GM18526 (cell line): ENCODE results near the gene SULT1A2.

Experiments used
- POLR2A ChIP-seq: IDR thresholded peaks from 3 replicates; pipeline ENCODE4 v1.6.1; 2011; ENCODE audit not compliant: insufficient read length; ENCODE audit errors: extremely low read depth

Gene SULT1A2

DNA sequence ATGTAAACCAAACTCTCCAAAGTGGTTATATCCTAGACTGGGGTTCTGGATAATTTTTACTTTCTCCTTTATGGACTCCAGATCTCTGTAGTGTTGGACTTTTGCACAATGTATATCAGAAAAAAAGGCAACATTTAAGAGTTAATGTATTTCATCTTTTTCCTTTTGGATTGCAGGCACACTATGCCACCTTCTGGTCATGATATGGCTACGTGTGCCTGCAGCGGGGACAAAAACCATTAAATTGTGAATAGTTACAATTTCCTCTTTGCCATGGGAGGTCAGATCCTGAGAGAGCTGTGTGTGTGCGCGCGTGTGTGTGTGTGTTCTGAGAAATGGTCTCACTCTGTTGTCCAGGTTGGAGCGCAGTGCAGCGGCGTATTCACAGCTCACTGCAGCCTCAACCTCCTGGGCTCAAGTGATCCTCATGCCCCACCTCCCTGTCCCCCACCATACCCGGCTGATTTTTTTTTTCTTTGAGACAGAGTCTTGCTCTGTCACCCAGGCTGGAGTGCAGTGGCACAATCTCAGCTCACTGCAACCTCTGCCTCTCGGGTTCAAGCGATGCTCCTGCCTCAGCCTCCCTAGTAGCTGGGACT is 47.5 kb downstream of the SULT1A2 start:
- no peak for TF ChIP-seq POLR2A

GRCh38 chr16:28548306-28548802 is 48.5 kb downstream of the SULT1A2 start:
- no peak for TF ChIP-seq POLR2A

DNA sequence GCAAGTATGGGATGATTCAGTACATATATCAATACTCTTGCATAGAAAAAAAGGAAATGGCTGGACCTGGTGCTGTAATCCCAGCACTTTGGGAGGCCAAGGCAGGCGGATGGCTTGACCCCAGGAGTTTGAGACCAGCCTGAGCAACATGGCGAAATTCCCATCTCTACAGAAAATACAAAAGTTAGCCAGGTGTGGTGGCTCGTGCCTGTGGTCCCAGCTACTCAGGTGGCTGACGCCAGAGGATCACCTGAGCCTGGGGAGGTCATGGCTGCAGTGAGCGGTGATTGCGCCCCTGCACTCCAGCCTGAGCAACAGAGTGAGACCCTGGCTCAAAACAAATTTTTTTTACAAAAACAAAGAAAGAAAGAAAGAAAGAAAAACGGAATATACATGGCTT is 50.2 kb downstream of the SULT1A2 start:
- TF ChIP-seq POLR2A: no peak

DNA sequence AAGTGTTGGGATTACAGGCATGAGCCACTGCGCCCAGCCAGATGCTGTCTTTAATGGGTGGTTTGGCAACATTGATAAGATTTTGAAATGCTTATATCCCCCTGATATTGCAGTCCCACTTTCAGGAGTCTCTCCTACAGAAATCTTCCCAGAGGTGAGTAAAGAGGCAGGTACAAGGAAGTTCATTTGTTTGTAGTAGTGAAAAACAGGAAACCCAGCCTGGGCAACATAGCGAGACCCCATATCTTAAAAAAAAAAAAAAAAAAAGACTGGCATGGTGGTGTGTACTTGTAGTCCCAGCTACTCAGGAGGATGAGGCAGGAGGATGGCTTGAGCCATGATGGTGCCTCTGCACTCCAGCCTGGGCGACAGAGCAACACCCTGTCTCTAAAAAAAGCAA is 51.9 kb downstream of the SULT1A2 start:
- no peak for TF ChIP-seq POLR2A

DNA sequence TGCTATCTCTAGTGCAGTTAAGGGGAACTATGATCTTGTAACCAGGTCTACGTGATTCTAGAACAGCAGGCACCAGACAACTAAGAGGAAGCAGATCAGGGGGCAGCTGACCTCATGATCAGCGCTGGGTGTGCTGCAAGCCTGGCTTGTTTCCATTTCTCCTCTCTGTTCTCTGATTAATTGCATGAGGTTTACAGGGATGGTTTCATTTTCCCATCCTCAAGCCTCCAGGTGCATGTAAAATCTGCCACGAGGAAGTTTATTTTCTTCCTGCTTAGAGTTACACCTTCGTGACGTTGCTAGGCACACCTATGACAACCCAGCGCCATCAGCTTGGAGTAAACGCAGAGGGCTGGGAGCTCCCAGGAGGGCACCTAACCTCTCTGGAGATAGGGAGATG is 53.8 kb downstream of the SULT1A2 start:
- TF ChIP-seq POLR2A: no peak

- no peak for TF ChIP-seq POLR2A
Measured at GRCh38 chr16:28542646-28543045, 54.2 kb downstream of the SULT1A2 start.
